Hematopoietic multipotent progenitor cell treated with erythropoietin and hydrocortisone succinate and interleukin-3 and kit ligand, for 15 days (in vitro differentiated cells): ENCODE measurements around the gene METTL14.

ENCODE experiments used
- DNase-seq: peaks from one replicate; pipeline ENCODE4 v3.0.0-alpha.2; 2015; ENCODE audit warnings: low spot score

Gene METTL14

DNA sequence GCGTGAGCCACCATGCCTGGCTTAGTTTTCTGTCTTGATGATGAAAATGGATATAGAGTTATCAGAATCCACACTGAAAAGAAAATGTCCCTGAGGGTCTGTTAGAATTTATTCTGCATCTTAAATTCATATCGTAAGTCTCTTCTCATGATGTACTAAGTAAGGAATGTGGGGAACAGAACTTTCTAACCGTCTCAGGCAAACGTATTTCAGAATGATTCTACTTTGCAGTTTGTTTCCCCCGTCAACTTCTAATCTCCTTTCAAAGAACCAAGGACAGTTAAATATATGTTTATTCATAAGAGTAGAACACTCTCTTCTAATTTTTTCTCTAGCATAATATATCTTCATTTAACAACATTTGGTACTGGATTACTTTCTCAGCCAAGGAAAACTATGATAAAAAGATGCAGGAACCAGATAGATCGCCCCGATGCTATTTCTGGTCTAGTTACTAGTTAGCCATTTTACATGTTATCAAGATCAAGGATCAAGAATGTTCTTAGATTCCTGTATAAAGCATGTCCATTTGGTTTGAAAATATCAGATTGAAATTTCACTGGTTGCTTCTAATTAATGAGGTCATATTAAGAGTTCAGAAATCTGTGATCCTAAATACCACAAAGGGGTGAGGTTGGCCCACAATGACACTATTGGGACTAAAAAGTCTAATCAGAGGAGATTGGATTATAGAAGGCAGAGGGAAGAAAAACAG is 49.5 kb downstream of the METTL14 start:
- DNase-seq, result no peak

DNA sequence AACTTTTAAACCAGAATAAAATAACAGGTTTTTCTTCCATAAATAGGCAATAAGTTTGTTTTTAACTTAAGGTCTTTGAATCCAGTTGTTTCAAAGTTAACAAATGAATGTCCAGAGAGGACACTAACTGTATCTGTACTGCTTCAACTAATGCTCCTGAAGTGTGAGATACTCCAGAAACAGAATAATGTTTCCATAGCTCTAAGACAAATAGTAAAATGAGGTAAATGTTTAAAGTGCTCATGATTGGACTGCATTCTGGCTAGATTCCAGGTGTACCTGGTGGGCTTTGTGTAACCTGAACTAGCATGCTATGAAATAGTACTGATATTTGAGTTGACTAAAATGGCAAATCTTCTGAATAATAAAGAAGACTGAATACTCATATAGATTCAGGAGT is 51.7 kb downstream of the METTL14 start:
- no peak for DNase-seq

DNA sequence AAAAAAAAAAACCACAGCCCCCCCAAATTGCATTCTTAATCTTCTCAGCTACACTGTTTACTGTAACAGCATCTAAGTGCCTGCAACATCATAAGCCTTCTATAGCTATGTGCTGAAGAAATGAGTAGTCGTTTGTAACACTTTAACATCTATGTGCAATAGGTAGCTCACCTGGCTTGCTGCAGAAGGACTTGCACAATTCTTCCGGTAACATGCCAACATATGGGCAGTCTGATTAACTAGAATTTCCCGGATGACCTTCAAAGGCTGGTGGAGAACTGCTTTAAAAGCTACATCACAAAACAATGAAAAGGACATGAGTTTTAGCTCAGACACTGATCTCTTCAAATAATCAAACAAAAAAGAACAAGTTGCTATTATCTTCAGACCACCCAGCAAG is 52.9 kb downstream of the METTL14 start:
- DNase-seq, result no peak

DNA sequence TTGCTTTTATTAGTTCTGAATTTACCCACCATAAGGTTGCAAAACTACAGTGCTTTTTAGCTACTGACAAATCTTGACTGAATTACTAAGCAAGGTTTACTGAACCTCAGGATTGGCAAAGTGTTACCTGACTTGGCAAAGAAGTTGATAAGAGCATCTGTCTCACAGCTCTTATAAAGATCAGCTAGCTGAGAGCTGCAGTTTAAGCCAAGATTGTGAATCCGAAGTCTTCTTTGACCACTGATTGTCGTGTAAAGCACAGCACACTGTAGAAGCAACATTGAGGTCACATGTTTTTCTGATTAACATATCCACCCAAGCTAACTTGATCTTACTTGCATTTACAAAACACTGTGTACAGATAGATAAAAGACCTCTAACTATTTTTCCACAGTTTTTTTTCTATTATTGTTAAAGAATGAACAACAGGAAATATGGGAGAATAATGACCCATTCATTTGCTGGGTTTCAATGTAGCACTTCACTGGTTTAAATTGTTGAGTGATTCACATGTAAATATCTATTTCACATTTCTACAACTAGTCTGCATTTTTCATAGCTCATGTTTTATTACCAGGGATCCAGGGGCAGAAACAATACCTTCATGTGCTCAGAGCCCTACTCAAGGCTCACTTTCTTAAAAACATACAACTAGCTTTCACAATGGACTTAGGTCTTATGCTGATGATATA is 54.0 kb downstream of the METTL14 start:
- no peak for DNase-seq

DNA sequence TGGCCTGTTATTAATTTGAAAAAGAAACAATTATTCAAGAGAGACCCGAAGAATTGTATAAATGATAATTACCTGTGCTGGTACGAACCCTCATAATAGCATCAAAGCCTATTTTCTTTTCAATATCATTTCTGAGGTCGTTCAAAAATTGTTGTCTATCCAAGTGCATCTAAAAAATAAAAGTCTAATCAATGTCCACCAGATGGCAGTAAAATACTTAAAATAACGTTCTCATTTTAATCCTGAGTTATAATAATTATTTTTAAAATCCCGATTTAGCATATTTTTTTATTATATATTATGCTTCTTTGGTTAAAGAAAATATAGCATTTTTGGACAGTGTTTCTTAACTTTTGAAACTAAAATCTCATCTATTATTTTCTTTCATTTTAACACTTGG is 55.7 kb downstream of the METTL14 start:
- peak; percentile 62 for DNase-seq

DNA sequence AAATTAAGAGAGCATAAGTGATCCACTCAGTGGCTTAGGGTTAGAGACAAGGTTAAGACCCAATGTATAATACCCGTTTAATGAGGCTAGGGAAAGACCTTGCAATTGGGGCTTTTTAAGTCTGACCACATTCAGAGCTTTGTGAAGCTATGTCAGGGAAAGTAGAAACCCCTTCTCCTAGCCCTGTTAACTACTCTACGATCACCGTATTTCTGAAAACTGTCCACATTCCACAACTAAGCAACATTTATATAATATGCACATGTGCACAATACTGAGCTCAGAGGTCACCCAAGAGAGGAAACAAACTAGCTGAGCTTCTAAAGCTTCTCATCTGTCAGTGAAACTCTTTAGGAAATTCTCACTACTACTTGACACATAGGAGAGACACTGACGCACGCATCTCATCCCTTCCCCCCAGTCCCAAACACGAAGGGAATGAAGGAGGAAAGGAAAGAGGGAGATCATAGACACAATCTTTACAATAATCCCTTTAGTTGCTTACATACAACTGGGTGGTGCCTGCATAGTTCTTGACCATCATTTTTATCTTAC is 56.2 kb downstream of the METTL14 start:
- no peak for DNase-seq

DNA sequence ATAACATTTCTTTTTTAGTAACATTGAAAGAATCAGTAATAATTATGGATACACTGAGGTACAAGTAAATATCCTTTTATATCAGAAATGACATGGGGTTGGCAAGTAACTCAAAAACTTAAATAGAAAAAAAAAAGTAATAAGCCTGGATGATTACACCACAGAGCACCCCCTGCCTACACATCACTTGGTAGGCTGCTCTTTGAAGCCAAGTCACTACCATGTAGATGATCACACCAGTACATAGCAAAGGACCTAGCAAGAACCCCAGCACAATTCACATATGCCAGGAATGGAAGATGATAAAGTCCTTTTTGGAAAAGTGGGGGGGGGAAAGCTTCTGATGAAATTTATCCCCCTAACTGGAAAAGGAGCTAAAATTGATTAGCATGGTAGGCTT is 56.9 kb downstream of the METTL14 start:
- no peak for DNase-seq

DNA sequence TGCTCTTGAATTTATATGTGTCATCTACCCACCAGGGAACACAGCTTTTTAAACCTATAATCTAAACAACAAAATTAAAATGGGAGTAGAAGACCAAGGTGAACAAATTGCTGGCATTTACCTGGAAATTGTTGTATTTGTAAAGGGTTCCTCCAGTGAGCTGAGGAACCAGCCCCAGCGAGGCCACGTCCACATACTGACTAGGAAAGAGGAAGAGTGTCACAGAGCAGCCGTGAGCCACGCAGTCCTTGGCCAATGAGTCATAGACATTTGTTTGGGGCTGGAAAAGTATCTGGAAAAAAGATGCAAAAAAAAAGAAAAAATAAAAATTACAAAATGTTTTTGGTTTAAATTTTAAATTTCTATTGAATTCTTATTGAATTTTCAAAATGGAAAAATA is 58.7 kb downstream of the METTL14 start:
- DNase-seq, result no peak

DNA sequence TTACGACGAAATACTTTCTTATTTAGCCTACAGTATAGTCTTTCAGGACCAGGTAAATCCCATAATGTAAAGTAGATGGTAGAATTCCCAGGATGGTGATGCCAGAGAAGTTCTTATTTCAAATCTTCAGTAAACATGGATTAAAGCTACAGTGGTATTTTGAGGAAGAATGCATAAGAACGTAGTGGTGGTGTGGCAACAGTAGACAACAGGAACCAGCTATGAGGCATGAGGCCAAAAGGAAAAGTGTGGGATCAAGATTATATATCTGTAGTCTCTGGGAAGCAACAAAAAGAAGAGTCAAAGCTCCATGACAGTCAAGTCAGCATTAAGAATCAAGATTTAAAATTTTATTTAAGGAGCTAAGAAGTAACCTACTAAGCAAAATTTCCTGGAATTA is 60.2 kb downstream of the METTL14 start:
- no peak for DNase-seq

DNA sequence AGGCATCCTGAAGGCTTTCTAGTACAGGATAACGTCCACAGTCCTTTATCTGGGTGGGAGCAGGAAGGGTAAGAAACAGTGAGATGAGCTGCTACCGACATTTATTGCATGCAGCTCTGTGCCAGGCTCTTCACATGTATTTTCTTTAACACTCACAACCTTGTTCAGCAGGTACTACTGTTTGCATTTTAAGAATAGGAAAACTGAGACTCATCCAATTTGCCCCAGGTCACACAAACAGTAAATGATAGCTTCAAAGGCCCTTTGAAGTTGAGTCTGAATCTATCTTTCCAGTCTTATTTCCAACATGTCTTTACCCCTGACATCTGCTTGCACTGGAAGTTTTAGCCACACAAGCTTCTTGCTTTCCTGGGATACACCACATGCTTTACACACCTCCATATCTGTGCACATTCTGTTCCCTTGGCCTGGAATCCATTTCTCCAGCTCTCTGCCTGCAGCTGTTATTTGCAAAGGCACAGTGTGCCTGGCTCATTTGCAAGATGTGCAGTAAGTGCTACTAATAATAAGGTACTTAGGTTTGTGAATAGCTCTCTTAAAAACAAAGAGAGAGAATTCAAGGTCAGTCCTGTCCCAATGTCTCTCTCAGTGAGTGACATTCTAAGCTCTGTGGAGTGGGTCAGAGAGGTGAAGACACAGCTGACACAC is 61.2 kb downstream of the METTL14 start:
- no peak for DNase-seq

DNA sequence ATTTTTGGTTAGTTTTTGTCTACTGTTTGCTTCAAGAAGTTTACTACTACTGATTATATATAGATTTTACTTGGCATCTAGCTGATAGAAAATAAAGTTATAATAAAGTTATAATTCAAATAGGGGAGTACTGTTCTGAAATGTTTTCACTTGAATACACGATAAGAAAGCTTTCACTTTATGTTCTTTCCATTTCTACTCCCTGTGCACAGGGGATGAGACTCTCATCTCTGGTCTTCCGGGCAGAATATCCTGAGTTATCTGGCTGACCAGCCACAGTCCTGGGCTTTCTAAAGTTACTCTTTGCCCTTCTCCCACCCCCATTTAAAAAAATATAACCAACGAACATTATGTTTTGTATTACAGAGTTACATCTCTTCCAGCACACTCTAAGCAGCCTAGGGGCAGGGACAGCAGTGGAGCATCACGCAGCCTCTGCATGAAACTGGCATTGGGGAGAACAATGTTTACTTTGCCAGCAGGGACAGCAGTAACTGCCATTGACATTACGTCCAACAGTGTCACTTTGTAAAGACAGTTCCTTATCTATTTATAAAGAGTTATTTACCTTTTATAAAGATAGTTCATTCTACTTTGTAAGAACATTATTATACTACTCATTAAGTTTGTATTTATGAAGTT is 64.3 kb downstream of the METTL14 start:
- DNase-seq, result no peak

DNA sequence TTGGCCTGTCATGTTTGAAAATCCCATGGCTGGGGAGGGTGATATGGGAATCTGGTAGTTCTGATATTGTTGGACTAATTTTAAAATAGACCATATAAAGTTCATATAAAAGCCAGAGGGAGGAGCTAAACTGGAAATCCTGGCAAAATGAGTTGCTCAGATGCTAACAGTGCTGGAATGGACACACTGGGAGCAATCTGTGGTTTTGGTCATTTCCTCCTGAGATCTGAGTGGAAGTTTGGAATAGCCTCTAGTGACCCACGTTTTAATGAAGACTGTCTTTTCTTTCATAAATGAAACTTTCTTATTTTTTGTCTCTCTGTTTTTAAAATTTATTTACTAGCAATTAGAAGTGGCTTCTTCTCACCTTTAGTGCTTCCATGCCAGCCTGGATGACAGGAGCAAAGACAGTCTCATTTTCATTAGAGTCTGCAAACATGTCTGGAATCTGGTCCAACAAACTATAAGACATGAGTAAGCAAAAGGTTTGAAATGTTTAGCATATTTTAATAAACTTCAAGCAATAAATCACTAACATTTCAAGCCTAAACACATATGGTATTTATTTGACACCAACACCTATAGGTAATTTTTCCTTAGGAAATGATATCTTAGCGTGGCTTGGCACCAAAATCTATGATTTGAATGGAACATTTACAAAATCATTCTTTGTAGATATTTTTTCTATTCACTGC is 66.6 kb downstream of the METTL14 start:
- no peak for DNase-seq

DNA sequence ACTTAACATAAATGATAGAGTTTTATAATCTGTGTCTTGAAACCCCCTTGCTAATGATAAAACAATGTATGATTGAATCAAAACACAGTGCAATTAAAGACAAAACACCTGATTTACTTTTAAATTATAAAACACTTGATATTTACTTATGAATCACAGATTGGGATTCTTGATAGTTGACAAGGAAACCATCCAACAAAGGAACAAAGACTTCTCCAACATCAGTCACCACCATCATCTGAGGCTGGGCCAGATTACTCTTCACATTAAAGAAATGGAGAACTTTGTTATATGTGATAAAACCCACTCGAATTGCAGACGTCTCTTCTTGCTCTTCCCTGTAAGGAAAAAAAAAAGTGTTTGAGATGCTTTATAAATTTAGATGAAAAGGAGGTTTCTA is 67.4 kb downstream of the METTL14 start:
- no peak for DNase-seq

DNA sequence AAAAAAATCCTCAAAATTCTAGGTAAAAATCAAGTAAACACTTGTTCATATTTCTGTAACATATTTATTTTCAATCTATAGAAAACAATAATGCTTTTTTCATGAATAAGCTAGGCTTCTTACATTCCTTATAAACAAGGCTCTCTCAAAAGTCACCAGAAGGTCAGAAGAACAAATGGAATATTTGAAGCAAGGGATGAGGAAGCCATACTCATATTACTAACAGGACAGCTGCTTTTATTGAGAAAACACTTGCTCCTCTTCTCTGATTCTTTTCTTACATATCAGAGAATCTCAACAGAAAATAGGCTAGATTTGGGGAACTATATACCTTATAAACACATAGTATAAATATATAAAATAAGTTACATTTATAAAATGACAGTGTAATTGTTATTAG is 67.9 kb downstream of the METTL14 start:
- DNase-seq, result no peak

DNA sequence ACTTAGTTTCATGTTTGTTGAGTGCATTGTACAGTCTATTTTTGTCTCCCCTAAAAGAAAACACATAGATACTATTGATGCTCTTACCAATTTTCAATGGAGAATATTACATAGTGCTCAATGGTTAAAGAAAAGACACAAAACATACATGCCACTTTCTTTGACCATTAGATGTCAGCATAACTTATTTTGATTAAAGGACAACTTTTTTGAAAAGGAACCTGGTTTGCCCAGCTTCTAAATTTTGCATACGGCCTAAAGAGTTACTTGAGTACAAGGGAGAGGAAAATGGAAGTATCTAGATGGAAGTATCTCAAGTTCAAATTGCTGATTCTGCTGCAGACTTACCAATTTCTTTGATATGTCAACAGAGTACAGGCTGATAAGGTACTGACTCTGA is 68.5 kb downstream of the METTL14 start:
- no peak for DNase-seq

DNA sequence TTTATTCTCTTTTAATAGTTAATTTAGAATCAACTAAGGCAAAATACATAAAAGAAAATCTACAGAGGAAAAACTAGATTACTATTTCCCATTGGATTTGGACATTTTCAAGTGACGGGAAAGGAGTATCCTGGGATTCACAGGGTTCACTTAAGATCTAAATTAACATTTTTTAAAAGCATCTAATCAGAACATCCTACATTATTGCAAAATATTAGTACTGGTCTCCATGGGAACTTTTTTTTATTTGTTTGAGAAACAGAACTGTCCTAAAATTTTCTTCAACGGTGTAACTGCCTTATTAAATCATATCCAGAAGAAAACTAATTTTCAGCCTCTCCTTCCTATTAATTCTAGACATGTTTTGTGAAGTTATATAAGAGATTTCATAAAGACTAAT is 69.7 kb downstream of the METTL14 start:
- no peak for DNase-seq

DNA sequence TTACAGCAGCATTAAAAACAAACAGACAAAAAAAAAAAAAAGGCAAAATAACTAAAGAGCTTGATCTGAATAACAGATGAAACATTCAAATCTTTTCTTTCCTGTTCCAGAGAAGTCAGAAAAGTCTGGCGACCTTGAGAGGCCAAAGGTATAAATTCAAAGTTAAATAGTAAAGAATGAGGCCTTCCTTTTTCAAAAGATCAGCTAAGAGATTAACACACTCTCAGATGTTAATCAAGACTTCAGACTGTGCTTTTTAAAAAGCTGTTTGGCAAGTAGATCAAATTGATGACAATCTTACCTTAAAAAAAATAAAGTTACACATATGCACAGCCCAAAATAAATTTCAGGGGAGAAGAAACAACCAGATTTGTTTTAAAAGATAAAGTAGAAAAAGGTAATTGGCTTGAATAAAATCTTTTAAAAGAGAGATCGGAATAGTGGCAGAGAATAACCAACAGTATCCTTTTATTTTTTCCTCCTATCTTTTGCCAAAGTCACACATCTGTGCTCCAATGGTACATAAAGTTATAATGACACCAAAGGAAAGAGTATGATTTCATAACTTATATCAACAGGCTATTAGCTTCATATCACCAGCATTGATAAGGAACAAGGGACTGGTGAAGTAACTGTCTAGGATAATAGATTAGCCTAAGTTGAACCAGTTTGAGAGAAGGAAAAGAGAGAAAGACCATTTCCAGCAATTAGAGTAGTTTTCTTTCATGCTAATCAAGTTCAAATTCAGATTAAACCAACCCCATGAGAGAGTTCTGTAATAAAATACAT is 70.4 kb downstream of the METTL14 start:
- no peak for DNase-seq

DNA sequence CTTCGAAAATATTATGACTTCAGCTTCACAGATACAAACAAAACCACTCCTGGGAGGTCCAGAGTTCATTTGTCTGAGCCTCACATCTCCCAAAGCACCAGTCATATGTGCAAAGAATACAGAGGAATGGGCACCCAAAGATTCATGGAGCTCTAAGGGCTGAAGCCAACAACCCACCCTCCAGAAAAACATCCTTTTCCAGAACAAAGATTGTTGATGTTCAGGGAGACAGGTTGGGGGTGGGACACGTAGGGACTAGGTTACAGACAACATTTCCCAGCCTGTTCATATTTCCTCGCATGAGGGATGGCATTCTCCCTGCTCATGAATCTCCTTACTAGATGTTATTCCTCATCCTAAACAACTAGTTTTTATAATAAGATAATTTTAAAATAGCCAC is 71.2 kb downstream of the METTL14 start:
- DNase-seq, result no peak

DNA sequence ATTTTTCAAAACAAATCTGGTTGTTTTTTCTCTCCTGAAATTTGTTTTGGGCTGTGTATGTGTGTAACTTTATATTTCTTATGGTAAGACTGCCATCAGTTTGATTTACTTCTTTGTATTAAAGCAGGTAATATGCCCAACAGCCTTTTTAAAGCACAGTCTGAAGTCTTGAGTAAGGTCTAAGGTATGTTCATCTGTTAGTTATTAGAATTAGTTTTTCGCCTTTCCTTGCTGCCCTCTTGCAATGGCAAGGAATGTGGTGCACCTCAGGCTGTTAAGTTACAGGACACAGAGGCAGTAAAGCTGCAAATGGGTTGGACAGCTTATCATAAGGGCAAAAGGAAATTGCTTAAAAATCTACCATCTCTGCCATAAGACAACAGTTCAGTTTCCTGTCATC is 71.8 kb downstream of the METTL14 start:
- no peak for DNase-seq

DNA sequence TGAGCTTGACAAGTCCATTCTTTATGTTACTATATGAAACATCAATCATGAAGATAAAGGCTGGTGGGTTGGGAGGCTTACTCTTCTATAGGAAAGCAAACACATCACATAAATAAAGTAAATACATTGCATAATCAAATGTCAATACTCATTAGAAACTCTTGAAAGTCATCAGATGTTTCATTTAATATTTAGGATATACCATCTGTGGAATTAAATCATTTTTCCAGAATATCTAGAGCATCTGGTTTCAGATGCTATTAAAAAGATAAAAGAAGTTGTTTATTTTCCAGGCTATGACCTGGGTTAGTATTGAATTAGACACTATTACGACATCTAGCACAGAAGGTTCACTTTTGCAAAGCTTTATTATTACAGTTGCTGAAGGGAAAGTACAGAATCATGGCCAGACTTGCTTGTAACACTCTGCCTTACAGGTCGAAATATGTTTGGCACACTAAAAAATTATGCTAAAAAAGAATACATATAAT is 72.6 kb downstream of the METTL14 start:
- DNase-seq, result no peak

DNA sequence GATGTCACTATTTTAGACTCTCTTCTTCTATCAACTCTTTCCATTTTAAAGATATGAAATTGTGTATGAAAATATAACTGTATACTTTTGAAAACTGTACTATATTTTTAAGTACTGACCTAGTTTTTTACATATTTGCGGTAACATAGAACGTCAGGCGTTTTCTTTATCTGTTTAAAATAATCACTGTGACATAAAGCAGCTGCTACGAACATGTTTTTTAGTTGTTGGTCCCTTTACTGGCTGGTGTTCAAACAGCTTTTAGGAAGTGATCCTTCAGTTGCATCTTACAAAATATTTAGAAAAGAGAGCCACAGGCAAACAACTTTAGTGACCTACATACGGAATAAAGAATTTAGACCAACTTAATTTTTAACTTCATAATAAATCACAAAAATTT is 73.1 kb downstream of the METTL14 start:
- DNase-seq, result no peak
